GM20000 (cell line): ENCODE results near the gene TMEM87B.

Experiments
- DNase-seq: peaks from one replicate; pipeline ENCODE4 v3.0.0; 2012; ENCODE audit warnings: low spot score
- CTCF ChIP-seq: IDR thresholded peaks from 2 replicates; pipeline ENCODE4 v1.5.1; 2012; ENCODE audit warnings: mild to moderate bottlenecking, control low read depth; ENCODE audit errors: extremely low read depth, missing control alignments

Gene TMEM87B

DNA sequence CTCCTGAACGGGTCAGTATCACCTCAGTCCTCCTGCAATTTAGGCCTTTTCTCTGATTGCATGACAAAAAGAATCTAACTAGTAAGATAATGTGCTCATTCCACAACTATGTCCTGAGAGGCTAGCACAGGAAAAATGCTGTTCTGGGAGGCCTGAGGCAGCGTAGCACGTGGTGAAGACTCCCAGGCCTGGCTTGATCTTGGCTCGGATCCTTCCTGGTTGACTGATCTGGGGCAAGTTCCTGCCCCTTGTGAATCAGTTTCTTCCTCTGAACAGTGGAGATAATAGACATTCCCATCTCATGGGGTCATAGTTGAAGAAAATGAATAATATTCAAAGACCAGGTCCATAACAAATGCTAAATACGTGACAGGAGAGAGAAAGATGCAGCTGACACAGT lies 95.4 kb downstream of the TMEM87B start:
- DNase-seq: no peak
- no peak for TF ChIP-seq CTCF

GRCh38 chr2:112150851-112151250 lies 95.8 kb downstream of the TMEM87B start:
- no peak for TF ChIP-seq CTCF
- no peak for DNase-seq

DNA sequence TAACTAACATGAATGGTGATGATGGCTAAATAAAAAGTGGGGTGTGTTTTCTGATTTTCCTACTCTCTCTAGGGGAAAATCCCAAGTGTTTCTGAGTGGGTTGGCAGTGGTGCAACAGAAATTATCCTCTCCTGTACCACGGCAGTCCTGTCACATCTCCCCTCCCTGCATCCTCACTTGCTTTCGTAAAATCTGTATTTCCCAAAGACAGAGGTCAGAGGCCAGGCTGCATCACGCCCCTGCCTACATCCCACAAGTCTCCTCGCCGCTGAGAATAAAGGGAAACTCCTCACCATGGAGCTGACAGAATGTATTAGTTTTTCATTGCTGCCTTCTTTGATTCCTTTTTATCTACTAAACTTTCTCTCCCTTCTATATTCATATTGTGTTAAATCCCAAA lies 96.2 kb downstream of the TMEM87B start:
- TF ChIP-seq CTCF: no peak
- no peak for DNase-seq

DNA sequence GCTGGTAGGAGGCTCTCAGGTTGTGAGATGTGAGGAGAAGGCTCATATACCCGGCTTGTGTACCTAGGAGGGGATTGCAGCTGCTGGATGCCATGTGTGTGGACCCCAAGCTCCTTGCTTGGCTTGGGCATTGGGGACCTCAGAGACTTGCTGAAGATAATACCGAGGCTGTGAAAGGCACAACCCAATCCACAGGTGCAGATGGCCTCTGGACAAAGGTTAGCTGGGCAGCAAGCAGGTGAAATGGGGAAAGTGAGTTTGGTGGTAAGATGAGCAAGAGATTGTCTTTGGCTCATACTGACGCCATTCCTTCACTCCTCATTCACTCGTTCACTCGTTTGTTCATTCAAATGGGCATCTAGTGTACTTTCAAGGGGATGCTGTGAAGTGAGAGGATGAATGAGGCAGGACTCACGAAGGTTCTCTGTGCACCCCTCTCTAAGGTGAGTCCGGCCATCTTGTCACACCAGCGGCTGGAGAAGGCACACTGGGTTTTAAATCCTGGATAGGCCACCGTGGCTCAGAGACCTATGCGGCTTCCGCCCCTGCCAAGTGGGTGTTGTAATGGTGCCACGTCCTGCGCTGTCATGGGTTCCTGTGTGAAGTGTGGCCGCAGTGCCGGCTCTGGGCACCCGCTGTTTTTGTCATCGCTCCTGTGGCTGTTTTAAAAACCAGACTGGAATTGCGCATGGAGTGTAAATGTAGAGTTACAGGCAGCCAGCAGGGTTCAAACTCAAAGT lies 96.8 kb downstream of the TMEM87B start:
- TF ChIP-seq CTCF: no peak

DNA sequence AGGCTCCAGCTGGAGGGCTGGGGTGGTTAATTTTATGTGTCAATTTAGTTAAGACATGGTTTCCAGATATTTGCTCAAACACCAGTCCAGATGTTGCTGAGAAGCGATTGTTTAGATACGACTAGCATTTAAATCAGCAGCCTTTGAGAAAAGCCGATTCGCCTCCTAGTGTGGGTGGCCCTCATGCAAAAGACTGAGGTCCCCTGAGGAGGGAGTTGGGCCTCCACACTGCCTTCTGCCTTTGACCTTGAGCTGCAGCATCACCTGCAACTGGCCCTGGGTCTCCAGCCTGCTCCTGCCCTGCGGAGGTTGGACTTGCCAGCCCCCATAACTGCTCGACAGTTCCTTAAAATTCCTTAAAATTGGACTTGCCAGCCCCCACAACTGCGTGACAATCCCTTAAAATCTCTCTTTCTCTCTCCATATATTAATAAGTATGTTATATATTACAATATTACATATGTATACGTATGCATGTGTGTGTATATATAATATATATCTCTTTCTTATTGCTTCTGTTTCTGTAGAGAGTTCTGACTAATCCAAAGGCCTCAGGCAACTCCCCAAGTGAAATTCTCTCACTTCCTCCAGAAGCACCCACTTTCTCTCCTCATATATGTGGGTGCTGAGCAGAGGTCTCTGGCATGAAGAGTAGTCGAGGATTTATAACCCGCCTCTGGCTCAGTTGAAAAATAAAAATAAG lies 97.6 kb downstream of the TMEM87B start:
- no peak for DNase-seq
- TF ChIP-seq CTCF: no peak

More for the DNA sequence above, 96.8 kb downstream of the TMEM87B start:
- DNase-seq: no peak

DNA sequence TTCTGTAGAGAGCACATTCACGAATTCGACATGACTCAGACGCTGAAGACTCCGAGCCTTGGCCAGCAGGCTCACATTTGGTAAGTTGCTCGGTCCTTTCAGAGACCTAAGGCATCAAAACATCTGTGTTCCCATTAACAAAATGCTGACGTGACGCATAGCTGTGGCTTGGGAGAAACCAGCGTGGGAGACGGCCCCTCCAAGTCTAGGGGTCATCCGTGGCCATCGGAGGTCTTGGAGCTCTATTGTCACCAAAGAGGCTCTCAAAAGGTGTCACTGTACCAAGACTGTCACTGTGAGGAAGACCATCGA lies 98.1 kb downstream of the TMEM87B start:
- DNase-seq: no peak
- TF ChIP-seq CTCF: no peak

GRCh38 chr2:112153501-112153900 lies 98.4 kb downstream of the TMEM87B start:
- no peak for DNase-seq
- TF ChIP-seq CTCF: no peak
